NCI-H187 treated with DMSO at 0.1 percent for 48 hours (cell line): Measurements from ENCODE around the gene MVB12A.

Source experiments
- DNase-seq: peaks from one replicate; lab custom pipeline; 2025; lab: John Stamatoyannopoulos, UW

Gene MVB12A

DNA sequence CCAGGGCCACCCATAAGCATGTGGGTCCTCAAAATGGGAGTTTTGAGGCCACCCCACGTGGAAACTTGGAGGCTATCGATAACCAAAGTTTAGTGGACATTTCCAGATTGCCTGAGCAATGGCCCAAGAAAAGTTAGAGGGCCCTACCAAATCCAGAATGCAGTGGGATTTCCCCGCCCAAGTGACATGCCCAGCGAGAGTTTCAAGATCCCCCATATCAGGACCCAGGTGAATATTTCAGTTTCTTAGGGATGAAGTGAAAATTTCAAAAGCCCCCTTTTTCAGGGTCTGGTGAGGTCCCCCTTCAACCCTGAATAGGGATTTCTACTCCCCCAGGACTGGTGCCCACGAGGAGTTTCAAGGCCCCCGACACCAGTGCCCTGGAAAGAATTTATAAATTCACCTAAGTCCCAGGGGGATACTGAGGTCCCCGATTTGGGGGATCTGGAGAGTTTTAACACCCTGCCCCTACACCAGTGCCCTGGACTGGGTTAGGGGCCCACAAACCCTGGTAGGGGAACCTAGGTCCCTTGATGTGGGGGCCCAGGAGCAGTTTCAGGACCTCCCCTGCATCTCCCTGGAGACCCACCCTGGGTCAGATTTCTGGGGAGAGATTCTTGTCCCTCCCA lies 15.1 kb upstream of the MVB12A start:
- no peak for DNase-seq

- no peak for DNase-seq
Observed at GRCh38 chr19:17405250-17406045, 14.4 kb upstream of the MVB12A start, which contains the start of gene BST2. Gene BST2 (minus strand): TSS chr19:17405630. CDS start chr19:17405575, 55 bp downstream.

- no peak for DNase-seq
Observed at GRCh38 chr19:17406046-17406886, 13.6 kb upstream of the MVB12A start.

- no peak for DNase-seq
Observed at GRCh38 chr19:17406887-17407196, 13.0 kb upstream of the MVB12A start.

- DNase-seq: no peak
Observed at GRCh38 chr19:17409990-17410389, 9.9 kb upstream of the MVB12A start.

- DNase-seq: no peak
Observed at GRCh38 chr19:17411801-17412200, 8.0 kb upstream of the MVB12A start.

DNA sequence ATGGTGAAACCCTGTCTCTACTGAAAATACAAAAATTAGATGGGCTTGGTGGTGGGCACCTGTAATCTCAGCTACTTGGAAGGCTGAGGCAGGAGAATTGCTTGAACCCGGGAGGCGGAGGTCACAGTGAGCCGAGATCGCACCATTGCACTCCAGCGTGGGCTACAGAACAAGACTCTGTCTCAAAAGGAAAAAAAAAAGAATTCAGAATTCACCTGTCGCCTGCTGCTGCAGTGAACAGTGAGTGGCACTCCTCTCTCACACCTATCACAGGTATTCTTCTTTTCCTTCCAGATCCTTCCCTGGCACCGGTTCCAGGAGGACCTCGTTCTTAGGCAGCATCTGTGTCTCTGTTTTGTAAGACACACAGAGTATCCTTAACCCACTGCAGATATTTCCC lies 5.8 kb upstream of the MVB12A start:
- DNase-seq: no peak

- no peak for DNase-seq
Observed at GRCh38 chr19:17415121-17415520, 4.7 kb upstream of the MVB12A start.

GRCh38 chr19:17418710-17419109 lies 1.1 kb upstream of the MVB12A start:
- no peak for DNase-seq

- no peak for DNase-seq
Observed at GRCh38 chr19:17419154-17419620, 660 bp upstream of the MVB12A start.

DNA sequence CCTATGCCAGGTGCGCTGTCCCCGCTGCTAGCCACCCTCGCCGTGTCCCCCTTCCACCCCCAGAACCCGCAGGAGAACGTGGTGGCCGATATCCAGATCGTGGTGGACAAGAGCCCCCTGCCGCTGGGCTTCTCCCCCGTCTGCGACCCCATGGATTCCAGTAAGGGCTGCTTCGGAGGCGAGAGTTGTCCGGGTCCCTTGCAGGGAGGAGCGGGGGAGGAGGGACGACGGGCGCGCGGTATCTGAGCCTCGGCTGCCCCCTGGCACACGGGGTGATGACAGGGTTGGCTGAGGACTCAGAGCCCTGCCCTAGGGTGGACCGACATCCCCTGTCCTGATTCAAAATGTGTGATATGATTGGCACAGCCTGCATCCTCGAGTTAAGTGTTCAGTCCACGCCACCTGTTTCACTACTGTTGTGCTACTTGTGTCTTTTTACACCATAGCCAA lies 653 bp downstream of the MVB12A start:
- no peak for DNase-seq

- no peak for DNase-seq
Observed at GRCh38 chr19:17421942-17422341, 2.1 kb downstream of the MVB12A start.

GRCh38 chr19:17423429-17424208 lies 3.8 kb downstream of the MVB12A start:
- DNase-seq: no peak

GRCh38 chr19:17424743-17425365 lies 5.0 kb downstream of the MVB12A start:
- DNase-seq: no peak

GRCh38 chr19:17429641-17430113 lies 9.8 kb downstream of the MVB12A start:
- no peak for DNase-seq

DNA sequence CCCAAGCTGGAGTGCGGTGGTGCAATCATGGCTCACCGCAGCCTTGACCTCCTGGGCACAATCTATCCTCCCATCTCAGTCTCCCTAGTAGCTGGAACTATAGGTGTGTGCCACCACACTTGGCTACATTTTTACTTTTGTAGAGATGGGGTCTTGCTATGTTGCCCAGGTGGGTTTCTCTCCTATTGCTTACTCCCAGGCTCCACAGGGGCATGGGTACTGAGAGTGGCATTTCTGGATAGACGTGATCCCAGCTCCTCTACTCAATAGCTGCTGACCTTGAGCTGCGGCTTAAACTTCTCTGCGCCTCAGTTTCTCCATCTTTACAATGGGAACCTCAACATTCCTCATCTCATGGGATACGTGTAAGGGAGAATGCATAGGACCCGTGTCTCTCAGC lies 11.6 kb downstream of the MVB12A start:
- no peak for DNase-seq

GRCh38 chr19:17435218-17435617 lies 15.4 kb downstream of the MVB12A start:
- no peak for DNase-seq

DNA sequence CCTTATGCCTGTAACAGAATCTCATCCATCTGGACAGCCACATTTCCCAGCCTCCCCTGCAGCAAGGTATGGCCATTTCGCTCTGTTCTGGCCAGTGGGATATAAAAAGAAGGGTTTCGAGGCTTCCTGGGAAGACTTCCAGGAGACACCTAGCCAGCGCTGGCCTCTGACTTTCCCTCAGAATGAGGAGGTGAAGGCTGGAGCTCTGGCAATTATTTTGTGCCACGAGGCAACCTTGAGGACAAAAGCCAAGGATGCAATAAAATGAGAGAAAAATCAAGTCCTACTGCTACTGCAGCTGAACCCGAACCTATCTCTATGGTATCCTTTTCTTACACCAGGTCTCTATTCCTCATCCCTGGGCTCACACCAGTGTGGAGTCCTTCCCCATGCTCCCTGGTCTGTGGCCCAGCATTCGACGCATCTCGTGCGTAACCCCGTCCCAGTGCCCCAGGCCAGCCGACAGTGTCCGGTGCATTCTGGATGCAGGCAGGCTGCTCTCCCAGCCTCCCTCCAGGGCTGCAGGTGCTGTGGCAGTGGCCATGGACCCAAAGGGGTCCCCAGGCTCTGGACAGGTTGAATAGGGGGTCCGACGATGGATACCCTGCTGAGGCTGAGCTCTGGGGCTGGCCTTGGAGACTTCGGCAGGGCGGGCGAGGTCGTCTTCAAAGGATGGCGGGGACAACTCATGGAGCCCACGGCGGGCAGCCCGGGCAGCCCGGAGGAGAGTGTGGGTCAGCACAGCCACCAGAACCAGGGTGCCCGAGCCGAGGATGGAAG lies 16.4 kb downstream of the MVB12A start:
- no peak for DNase-seq

DNA sequence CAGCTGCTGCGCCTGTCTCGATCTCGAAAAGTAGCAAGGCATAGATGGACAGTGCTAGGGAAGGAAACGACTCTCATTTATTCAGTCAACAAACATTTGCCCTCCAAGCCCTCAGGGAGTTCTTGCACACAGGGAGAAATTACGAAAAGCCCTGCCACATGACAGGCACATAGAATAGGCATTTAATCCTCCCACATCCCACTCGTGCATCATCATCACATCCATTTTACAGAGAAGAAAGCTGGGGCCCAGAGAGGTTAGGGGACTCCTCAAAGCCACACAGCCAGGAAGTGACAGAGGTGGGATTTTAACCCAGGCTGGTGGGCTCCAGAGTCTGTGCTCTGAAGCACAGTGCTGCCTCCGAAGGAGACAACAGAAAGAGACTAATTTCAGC lies 17.0 kb downstream of the MVB12A start:
- DNase-seq: no peak

- no peak for DNase-seq
Observed at GRCh38 chr19:17441241-17442021, 21.6 kb downstream of the MVB12A start.
